ENCODE data around the gene ZIC2. TPM values are rescaled to one million over a fixed set of nuclear protein-coding genes. Genes with fewer than 3 reads are reported as not detected.

ZIC2 gene
- total RNA-seq, 1 experiment from 2014 or later: 13.6 TPM

- intact Hi-C loops (cut with micrococcal nuclease; ENCODE audit: unreplicated experiment): no loop called here
- H3K4me3 ChIP-seq: no peak overlapping the region
- H2AFZ ChIP-seq: no peak overlapping the region
- no peaks in the 10 kb centered on the region for H3K4me1 ChIP-seq (replicated peaks; ENCODE audit: insufficient read depth)
- no peaks in the 10 kb centered on the region for H3K36me3 ChIP-seq (ENCODE audit: low read depth)
- H3K27me3 ChIP-seq (ENCODE audit: insufficient read depth, low read depth): no peaks in the 10 kb centered on the region
- POLR2A ChIA-PET (ENCODE audit: unreplicated experiment): no interaction called here
- no peaks in the 10 kb centered on the region for H3F3A ChIP-seq (ENCODE audit: insufficient read depth, low read depth)
- CTCF ChIA-PET: no interaction called here
- no peak overlapping the region for H3K4me2 ChIP-seq
- no peaks in the 10 kb centered on the region for H3K79me2 ChIP-seq (ENCODE audit: low read depth)
- no TSS peak for BruUV-seq (replicated peaks)
- no peaks in the 10 kb centered on the region for H3K9me3 ChIP-seq (ENCODE audit: insufficient read depth, low read depth)
- DNase-seq: no peak
- no peaks in the 10 kb centered on the region for H3K9me2 ChIP-seq (ENCODE audit: insufficient read depth)
- no peaks in the 10 kb centered on the region for H4K20me1 ChIP-seq (ENCODE audit: insufficient read depth)
- no peak overlapping the region for H3K27ac ChIP-seq
- TF ChIP-seq EZH2 (IDR thresholded peaks at IDR 0.05; ENCODE audit: low read depth): no peak
- TF ChIP-seq, protein P1, sequence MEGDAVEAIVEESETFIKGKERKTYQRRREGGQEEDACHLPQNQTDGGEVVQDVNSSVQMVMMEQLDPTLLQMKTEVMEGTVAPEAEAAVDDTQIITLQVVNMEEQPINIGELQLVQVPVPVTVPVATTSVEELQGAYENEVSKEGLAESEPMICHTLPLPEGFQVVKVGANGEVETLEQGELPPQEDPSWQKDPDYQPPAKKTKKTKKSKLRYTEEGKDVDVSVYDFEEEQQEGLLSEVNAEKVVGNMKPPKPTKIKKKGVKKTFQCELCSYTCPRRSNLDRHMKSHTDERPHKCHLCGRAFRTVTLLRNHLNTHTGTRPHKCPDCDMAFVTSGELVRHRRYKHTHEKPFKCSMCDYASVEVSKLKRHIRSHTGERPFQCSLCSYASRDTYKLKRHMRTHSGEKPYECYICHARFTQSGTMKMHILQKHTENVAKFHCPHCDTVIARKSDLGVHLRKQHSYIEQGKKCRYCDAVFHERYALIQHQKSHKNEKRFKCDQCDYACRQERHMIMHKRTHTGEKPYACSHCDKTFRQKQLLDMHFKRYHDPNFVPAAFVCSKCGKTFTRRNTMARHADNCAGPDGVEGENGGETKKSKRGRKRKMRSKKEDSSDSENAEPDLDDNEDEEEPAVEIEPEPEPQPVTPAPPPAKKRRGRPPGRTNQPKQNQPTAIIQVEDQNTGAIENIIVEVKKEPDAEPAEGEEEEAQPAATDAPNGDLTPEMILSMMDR (conservative IDR thresholded peaks at IDR 0.05): no peak
Measured at GRCh38 chr13:100019780-100020356, 38.3 kb downstream of the ZIC2 start.

- no peaks in the 10 kb centered on the region for H3K9me2 ChIP-seq (ENCODE audit: insufficient read depth)
- no peak for DNase-seq
- intact Hi-C loops (cut with micrococcal nuclease; ENCODE audit: unreplicated experiment): no loop called here
- no peaks in the 10 kb centered on the region for H3F3A ChIP-seq (ENCODE audit: insufficient read depth, low read depth)
- no peaks in the 10 kb centered on the region for H4K20me1 ChIP-seq (ENCODE audit: insufficient read depth)
- TF ChIP-seq, protein P1 (conservative IDR thresholded peaks at IDR 0.05): no peak
- TF ChIP-seq EZH2 (IDR thresholded peaks at IDR 0.05; ENCODE audit: low read depth): no peak
- no peaks in the 10 kb centered on the region for H3K27me3 ChIP-seq (ENCODE audit: insufficient read depth, low read depth)
- no peaks in the 10 kb centered on the region for H3K36me3 ChIP-seq (ENCODE audit: low read depth)
- no peak overlapping the region for H3K4me3 ChIP-seq
- H3K4me2 ChIP-seq: no peak overlapping the region
- no peaks in the 10 kb centered on the region for H3K4me1 ChIP-seq (replicated peaks; ENCODE audit: insufficient read depth)
- ChIA-PET CTCF (no interaction called here), POLR2A (ENCODE audit: unreplicated experiment) (no interaction called here)
- H3K27ac ChIP-seq: no peak overlapping the region
- H2AFZ ChIP-seq: no peak overlapping the region
- H3K9me3 ChIP-seq (ENCODE audit: insufficient read depth, low read depth): no peaks in the 10 kb centered on the region
- BruUV-seq (replicated peaks): no TSS peak
- H3K79me2 ChIP-seq (ENCODE audit: low read depth): no peaks in the 10 kb centered on the region
Measured at GRCh38 chr13:100022798-100023197, 41.2 kb downstream of the ZIC2 start.

DNA sequence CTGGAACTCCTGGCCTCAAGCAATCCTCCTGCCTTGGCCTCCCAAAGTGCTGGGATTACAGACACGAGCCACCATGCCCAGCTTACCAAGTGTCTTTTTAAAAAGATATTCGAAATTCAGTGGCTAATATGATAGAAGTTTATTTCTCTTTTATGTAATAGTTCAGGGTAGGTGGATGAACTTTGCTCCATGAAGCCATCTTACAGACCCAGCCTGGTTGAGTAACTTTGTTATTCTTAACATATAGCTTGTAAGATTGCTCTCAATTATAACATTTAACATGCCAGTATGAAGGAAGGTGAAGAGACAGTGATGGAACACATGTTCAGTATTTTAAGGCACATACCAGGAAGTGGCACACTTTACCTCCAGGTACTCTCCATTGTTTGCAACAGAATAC is 42.4 kb downstream of the ZIC2 start:
- no peak for TF ChIP-seq EZH2 (IDR thresholded peaks at IDR 0.05; ENCODE audit: low read depth)
- TF ChIP-seq, protein P1 (conservative IDR thresholded peaks at IDR 0.05): no peak

More for the DNA sequence above, 42.4 kb downstream of the ZIC2 start:
- Histone ChIP-seq H3K9me3 (ENCODE audit: insufficient read depth, low read depth) (no peaks in the 10 kb centered on the region), H4K20me1 (ENCODE audit: insufficient read depth) (no peaks in the 10 kb centered on the region), H3K36me3 (ENCODE audit: low read depth) (no peaks in the 10 kb centered on the region), H3K4me3 (no peak overlapping the region), H3K4me1 (replicated peaks; ENCODE audit: insufficient read depth) (no peaks in the 10 kb centered on the region), H3K79me2 (ENCODE audit: low read depth) (no peaks in the 10 kb centered on the region), H3F3A (ENCODE audit: insufficient read depth, low read depth) (no peaks in the 10 kb centered on the region), H3K27ac (no peak overlapping the region), H3K27me3 (ENCODE audit: insufficient read depth, low read depth) (no peaks in the 10 kb centered on the region), H2AFZ (peak overlapping the region; percentile 63; the same call in 1 of the 2 replicates), H3K9me2 (ENCODE audit: insufficient read depth) (no peaks in the 10 kb centered on the region), H3K4me2 (no peak overlapping the region)
- intact Hi-C loops (cut with micrococcal nuclease; ENCODE audit: unreplicated experiment): no loop called here
- no peak for DNase-seq
- no TSS peak for BruUV-seq (replicated peaks)
- ChIA-PET POLR2A (ENCODE audit: unreplicated experiment) (no interaction called here), CTCF (no interaction called here)

Data from PC-9 (cell line).